Thoracic aorta (tissue), 2 donors: ENCODE results near the gene SPATA31E1. TPM values are rescaled to one million over a fixed set of nuclear protein-coding genes. Genes with fewer than 3 reads are reported as not detected.

Experiments used
- ATAC-seq: fragments of 150-250 bp; one replicate; pipeline ENCODE4 v1.8.0; 2017; ENCODE audit warnings: low read depth; ENCODE audit not compliant: insufficient number of reproducible peaks, low FRiP score
- DNase-seq: peaks from one replicate; pipeline ENCODE4 v3.0.0-alpha.2; 2020; ENCODE audit warnings: low spot score
- H3K27ac ChIP-seq, 2 donors: fragments of 200-600 bp; sonication (generic); 1 replicate in 1 of 2; 2 replicates in 1 of 2; pipeline ENCODE4 v1.5.1; 2016; ENCODE audit warnings: mild to moderate bottlenecking in 2 of 2, moderate library complexity in 2 of 2
- H3K27me3 ChIP-seq: fragments of 200-600 bp; sonication (generic); replicated peaks from 2 replicates; pipeline ENCODE4 v1.6.0; 2016; ENCODE audit warnings: mild to moderate bottlenecking; ENCODE audit not compliant: insufficient read depth
- H3K36me3 ChIP-seq: fragments of 200-600 bp; sonication (generic); one replicate; pipeline ENCODE4 v1.5.1; 2016
- H3K4me1 ChIP-seq, 2 donors: fragments of 200-600 bp; sonication (generic); 1 replicate in 1 of 2; 2 replicates in 1 of 2; pipeline versions ENCODE4 v1.5.1 to v1.6.0; 2016; ENCODE audit warnings: low read depth in 2 of 2, mild to moderate bottlenecking in 1 of 2; ENCODE audit not compliant: control insufficient read depth in 1 of 2
- H3K4me3 ChIP-seq: fragments of 200-600 bp; sonication (generic); 2 replicates; pipeline ENCODE4 v1.5.1; 2016; ENCODE audit warnings: mild to moderate bottlenecking
- H3K9me3 ChIP-seq: fragments of 200-600 bp; sonication (generic); 2 replicates; pipeline ENCODE4 v1.5.1; 2016
- CTCF ChIP-seq: fragments of 200-600 bp; sonication (generic); IDR thresholded peaks from one replicate; pipeline ENCODE4 v1.5.1; 2019; ENCODE audit warnings: antibody characterized with exemption
- total RNA-seq, 2 donors: library from RNA; depleted of rRNA; stranded (reverse); fragments of >200 nt; gene quantifications; one replicate each; pipeline versions ENCODE4 v1.1.0 to v1.2.3, GENCODE V29; 2016

The SPATA31E1 gene
- total RNA-seq, 2 donors from 2014 or later, result not detected

- DNase-seq (no peak), ATAC-seq (no peak)
- Histone ChIP-seq H3K27me3 (no peaks in the 10 kb centered on the region), H3K27ac (no peak overlapping the region), H3K4me1 (no peaks in the 10 kb centered on the region), H3K36me3 (no peaks in the 10 kb centered on the region), H3K9me3 (peaks cover 3% of the 10 kb centered on the region), H3K4me3 (no peak overlapping the region)
- TF ChIP-seq CTCF, result no peak
These were observed 18.7 kb upstream of the SPATA31E1 start for GRCh38 chr9:87863882-87864465.

- peaks cover 3% of the 10 kb centered on the region for H3K9me3 ChIP-seq
- H3K4me3 ChIP-seq, result no peak overlapping the region
- TF ChIP-seq CTCF, result no peak
- no peak for DNase-seq
- no peak for ATAC-seq
- H3K36me3 ChIP-seq, result no peaks in the 10 kb centered on the region
- H3K27ac ChIP-seq, result no peak overlapping the region
- H3K4me1 ChIP-seq, result no peaks in the 10 kb centered on the region
- H3K27me3 ChIP-seq, result no peaks in the 10 kb centered on the region
These were observed 17.8 kb upstream of the SPATA31E1 start for GRCh38 chr9:87864915-87865314.

- no peaks in the 10 kb centered on the region for H3K36me3 ChIP-seq
- no peaks in the 10 kb centered on the region for H3K4me1 ChIP-seq
- H3K27me3 ChIP-seq, result no peaks in the 10 kb centered on the region
- no peak overlapping the region for H3K27ac ChIP-seq
- no peak for ATAC-seq
- no peak overlapping the region for H3K4me3 ChIP-seq
- no peak for TF ChIP-seq CTCF
- peaks cover 3% of the 10 kb centered on the region for H3K9me3 ChIP-seq
- no peak for DNase-seq
These were observed 17.1 kb upstream of the SPATA31E1 start for GRCh38 chr9:87865626-87866025.

- no peak for TF ChIP-seq CTCF
- Histone ChIP-seq H3K9me3 (no peaks in the 10 kb centered on the region), H3K27me3 (no peaks in the 10 kb centered on the region), H3K36me3 (no peaks in the 10 kb centered on the region), H3K4me1 (no peaks in the 10 kb centered on the region), H3K4me3 (no peak overlapping the region), H3K27ac (no peak overlapping the region)
- DNase-seq, result no peak
- ATAC-seq, result no peak
These were observed 15.3 kb upstream of the SPATA31E1 start for GRCh38 chr9:87867391-87867790.

GRCh38 chr9:87868175-87868574 is 14.5 kb upstream of the SPATA31E1 start:
- no peaks in the 10 kb centered on the region for H3K27me3 ChIP-seq
- H3K36me3 ChIP-seq, result no peaks in the 10 kb centered on the region
- H3K27ac ChIP-seq, result no peak overlapping the region
- H3K9me3 ChIP-seq, result no peaks in the 10 kb centered on the region
- H3K4me3 ChIP-seq, result no peak overlapping the region
- no peak for DNase-seq
- ATAC-seq, result no peak
- H3K4me1 ChIP-seq, result no peaks in the 10 kb centered on the region
- TF ChIP-seq CTCF, result no peak
